C4-2B (cell line): ENCODE results near the gene POP5.

Experiments
- ZFX ChIP-seq: fragments of 450-650 bp; IDR thresholded peaks from 2 replicates; pipeline ENCODE4 v1.6.1; 2017
- TF ChIP-seq, protein P1 (sequence below): fragments of 450-650 bp; conservative IDR thresholded peaks from 2 replicates; pipeline ENCODE4 v1.5.1; 2017; ENCODE audit warnings: mild to moderate bottlenecking

DNA sequence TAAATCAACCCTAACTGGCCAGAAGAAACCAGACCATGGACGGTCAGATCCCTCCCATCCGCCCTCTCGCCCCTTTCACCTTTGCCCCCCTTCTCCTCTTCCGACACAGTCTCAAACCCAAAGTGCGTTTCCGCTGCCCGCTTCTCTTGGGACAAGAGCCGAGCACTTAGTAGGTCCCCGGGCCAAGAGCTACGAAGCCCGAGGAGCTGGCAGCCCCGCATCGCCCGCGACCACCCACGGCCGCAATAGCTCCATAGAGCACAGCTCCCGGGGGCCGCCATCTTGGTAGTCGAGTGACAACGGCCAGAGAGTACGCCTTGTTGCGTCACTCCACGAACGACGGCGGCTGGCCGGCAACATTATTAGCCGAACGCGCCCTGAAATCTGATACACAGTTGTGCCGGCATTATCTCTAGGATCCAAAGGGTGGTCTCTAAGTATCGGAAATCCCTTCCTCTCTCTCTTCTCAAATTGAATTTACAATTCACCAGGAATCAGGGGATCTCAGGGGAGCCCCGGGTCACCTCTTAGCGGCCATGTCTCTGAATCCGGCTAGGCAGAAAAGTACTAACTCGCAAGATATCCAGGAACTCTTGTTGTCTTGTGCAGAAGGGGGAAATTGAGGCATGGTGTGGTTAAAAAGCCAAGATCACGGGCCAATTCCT is 52.2 kb downstream of the POP5 start, which contains the start of gene COQ5:
- TF ChIP-seq, protein P1, sequence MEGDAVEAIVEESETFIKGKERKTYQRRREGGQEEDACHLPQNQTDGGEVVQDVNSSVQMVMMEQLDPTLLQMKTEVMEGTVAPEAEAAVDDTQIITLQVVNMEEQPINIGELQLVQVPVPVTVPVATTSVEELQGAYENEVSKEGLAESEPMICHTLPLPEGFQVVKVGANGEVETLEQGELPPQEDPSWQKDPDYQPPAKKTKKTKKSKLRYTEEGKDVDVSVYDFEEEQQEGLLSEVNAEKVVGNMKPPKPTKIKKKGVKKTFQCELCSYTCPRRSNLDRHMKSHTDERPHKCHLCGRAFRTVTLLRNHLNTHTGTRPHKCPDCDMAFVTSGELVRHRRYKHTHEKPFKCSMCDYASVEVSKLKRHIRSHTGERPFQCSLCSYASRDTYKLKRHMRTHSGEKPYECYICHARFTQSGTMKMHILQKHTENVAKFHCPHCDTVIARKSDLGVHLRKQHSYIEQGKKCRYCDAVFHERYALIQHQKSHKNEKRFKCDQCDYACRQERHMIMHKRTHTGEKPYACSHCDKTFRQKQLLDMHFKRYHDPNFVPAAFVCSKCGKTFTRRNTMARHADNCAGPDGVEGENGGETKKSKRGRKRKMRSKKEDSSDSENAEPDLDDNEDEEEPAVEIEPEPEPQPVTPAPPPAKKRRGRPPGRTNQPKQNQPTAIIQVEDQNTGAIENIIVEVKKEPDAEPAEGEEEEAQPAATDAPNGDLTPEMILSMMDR, result no peak
- no peak for TF ChIP-seq ZFX
